GM23338 (cell line): ENCODE results near the gene AHI1. TPM values are rescaled to one million over a fixed set of nuclear protein-coding genes. Genes with fewer than 3 reads are reported as not detected.

Source experiments
- ATAC-seq: fragments of 200-7000 bp; cut with Tn5 transposase; 3 replicates; pipeline ENCODE4 v1.9.1; 2020
- DNase-seq: peaks from one replicate; pipeline ENCODE4 v3.0.0-alpha.2; 2015; ENCODE audit warnings: low spot score
- H2AFZ ChIP-seq: fragments of 200-600 bp; sonication (generic); 2 replicates; pipeline ENCODE4 v1.8.0; 2016; ENCODE audit warnings: antibody characterized with exemption, mild to moderate bottlenecking, moderate library complexity
- H3F3A ChIP-seq: fragments of 200-600 bp; sonication (generic); replicated peaks from 2 replicates; pipeline ENCODE4 v1.8.0; 2017; ENCODE audit warnings: antibody characterized with exemption, mixed run types, low read depth
- H3K27ac ChIP-seq: fragments of 200-600 bp; sonication (generic); 2 replicates; pipeline ENCODE4 v1.6.1; 2016; ENCODE audit warnings: low read depth
- H3K27me3 ChIP-seq: fragments of 200-600 bp; sonication (generic); 2 replicates; pipeline ENCODE4 v1.8.0; 2016; ENCODE audit warnings: mild to moderate bottlenecking, mixed run types, moderate library complexity; ENCODE audit not compliant: insufficient read depth
- H3K36me3 ChIP-seq: fragments of 200-600 bp; sonication (generic); 2 replicates; pipeline ENCODE4 v1.8.0; 2016; ENCODE audit warnings: mild to moderate bottlenecking; ENCODE audit not compliant: insufficient read depth
- H3K4me1 ChIP-seq: fragments of 200-600 bp; sonication (generic); 2 replicates; pipeline ENCODE4 v1.8.0; 2016; ENCODE audit warnings: mild to moderate bottlenecking, moderate library complexity; ENCODE audit not compliant: insufficient read depth
- H3K4me2 ChIP-seq: fragments of 200-600 bp; sonication (generic); 2 replicates; pipeline ENCODE4 v1.7.1; 2017; ENCODE audit warnings: mixed run types
- H3K4me3 ChIP-seq: fragments of 200-600 bp; sonication (generic); 2 replicates; pipeline ENCODE4 v1.6.1; 2016; ENCODE audit warnings: mixed run types
- H3K79me2 ChIP-seq: fragments of 200-600 bp; sonication (generic); replicated peaks from 2 replicates; pipeline ENCODE4 v1.8.0; 2017; ENCODE audit warnings: mild to moderate bottlenecking; ENCODE audit not compliant: insufficient read depth
- H3K9me2 ChIP-seq: fragments of 200-600 bp; sonication (generic); 2 replicates; pipeline ENCODE4 v1.8.0; 2017; ENCODE audit not compliant: insufficient read depth
- H4K20me1 ChIP-seq: fragments of 200-600 bp; sonication (generic); replicated peaks from 2 replicates; pipeline ENCODE4 v1.8.0; 2017; ENCODE audit warnings: mild to moderate bottlenecking; ENCODE audit not compliant: insufficient read depth
- H3K27ac Mint-ChIP-seq: 2 replicates; pipeline ENCODE4 v1.8.0; 2020; ENCODE audit warnings: inconsistent platforms, mild to moderate bottlenecking, moderate library complexity, mixed read lengths
- H3K27me3 Mint-ChIP-seq: 3 replicates; pipeline ENCODE4 v1.8.0; 2022; ENCODE audit warnings: low read depth, mild to moderate bottlenecking, moderate library complexity, mixed read lengths, inconsistent platforms; ENCODE audit not compliant: insufficient read depth, poor library complexity
- H3K36me3 Mint-ChIP-seq: 3 replicates; pipeline ENCODE4 v1.8.0; 2021; ENCODE audit warnings: low read depth, mild to moderate bottlenecking, inconsistent platforms, moderate library complexity, mixed read lengths
- H3K4me1 Mint-ChIP-seq: 3 replicates; pipeline ENCODE4 v1.8.0; 2020; ENCODE audit warnings: mild to moderate bottlenecking, inconsistent platforms, mixed read lengths
- H3K4me3 Mint-ChIP-seq: 3 replicates; pipeline ENCODE4 v1.8.0; 2021; ENCODE audit warnings: moderate library complexity, mild to moderate bottlenecking, inconsistent platforms, mixed read lengths
- H3K9me3 Mint-ChIP-seq: 3 replicates; pipeline ENCODE4 v1.8.0; 2020; ENCODE audit warnings: moderate library complexity, mild to moderate bottlenecking, inconsistent platforms, mixed read lengths
- EZH2 ChIP-seq: fragments of 200-600 bp; sonication (generic); IDR thresholded peaks from one replicate; pipeline ENCODE4 v1.8.0; 2017; ENCODE audit warnings: antibody characterized with exemption, mild to moderate bottlenecking, low read depth; ENCODE audit not compliant: unreplicated experiment
- NANOG ChIP-seq: IDR thresholded peaks from 2 replicates; pipeline ENCODE4 v1.6.1; 2016; ENCODE audit warnings: antibody characterized with exemption, borderline replicate concordance
- ZNF114 ChIP-seq: fragments of 250-450 bp; sonication (Bioruptor Pico); IDR thresholded peaks from 2 replicates; pipeline ENCODE4 v1.5.0; 2020; ENCODE audit warnings: mild to moderate bottlenecking, moderate library complexity
- polyA plus RNA-seq: library from polyadenylated mRNA; unstranded; fragments of >200 nt; fragmentation: Nextera tagmentation; extraction: Ambion mirVana; gene quantifications from 2 replicates; pipeline ENCODE4 v1.2.1, GENCODE V29; 2016
- total RNA-seq: library from RNA; depleted of rRNA; stranded (reverse); fragments of >200 nt; shearing (Covaris generic); gene quantifications from 2 replicates; pipeline ENCODE4 v1.2.3, GENCODE V29; 2014
- TF ChIP-seq, protein P1 (sequence below), 2 experiments: fragments of 200-600 bp in 1 of 2; sonication (generic) in 1 of 2; conservative IDR thresholded peaks; 2 replicates each; pipeline versions ENCODE4 v1.5.1 to v1.6.1; 2016 to 2017; ENCODE audit warnings: antibody characterized with exemption in 2 of 2, low read depth in 2 of 2, mild to moderate bottlenecking in 2 of 2, moderate library complexity in 1 of 2
- TF ChIP-seq, protein P2 (sequence below): IDR thresholded peaks from 2 replicates; pipeline ENCODE4 v1.6.1; 2016; ENCODE audit warnings: antibody characterized with exemption
- TF ChIP-seq, protein P3 (sequence below): IDR thresholded peaks from one replicate; pipeline ENCODE4 v1.6.1; 2018; ENCODE audit warnings: antibody characterized with exemption; ENCODE audit not compliant: unreplicated experiment

Gene AHI1
- total and polyA plus RNA-seq, 2 experiments from 2014 or later = 19.8 to 72.9 TPM

DNA sequence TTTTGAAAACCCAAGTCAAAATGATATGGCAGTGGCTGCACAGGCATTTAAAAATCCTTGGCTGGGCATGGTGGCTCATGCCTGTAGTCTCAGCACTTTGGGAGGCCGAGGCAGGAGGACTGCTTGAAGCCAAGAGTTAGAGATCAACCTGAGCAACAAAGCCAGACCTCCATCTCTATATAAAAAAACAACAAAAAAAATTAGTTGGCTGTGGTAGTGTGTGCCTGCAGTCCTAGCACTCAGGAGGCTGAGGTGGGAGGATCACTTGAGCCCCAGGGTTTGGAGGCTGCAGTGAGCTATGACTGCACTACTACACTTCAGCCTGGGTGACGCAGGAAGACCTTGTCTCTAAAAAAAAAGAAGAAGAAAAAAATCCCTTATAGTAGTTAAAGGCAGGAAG is 173.6 kb downstream of the AHI1 start (continued):
- TF ChIP-seq, protein P1, sequence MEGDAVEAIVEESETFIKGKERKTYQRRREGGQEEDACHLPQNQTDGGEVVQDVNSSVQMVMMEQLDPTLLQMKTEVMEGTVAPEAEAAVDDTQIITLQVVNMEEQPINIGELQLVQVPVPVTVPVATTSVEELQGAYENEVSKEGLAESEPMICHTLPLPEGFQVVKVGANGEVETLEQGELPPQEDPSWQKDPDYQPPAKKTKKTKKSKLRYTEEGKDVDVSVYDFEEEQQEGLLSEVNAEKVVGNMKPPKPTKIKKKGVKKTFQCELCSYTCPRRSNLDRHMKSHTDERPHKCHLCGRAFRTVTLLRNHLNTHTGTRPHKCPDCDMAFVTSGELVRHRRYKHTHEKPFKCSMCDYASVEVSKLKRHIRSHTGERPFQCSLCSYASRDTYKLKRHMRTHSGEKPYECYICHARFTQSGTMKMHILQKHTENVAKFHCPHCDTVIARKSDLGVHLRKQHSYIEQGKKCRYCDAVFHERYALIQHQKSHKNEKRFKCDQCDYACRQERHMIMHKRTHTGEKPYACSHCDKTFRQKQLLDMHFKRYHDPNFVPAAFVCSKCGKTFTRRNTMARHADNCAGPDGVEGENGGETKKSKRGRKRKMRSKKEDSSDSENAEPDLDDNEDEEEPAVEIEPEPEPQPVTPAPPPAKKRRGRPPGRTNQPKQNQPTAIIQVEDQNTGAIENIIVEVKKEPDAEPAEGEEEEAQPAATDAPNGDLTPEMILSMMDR (conservative IDR thresholded peaks at IDR 0.05; ENCODE audit: low read depth in 2 of 2) = no peak
- TF ChIP-seq ZNF114 (CRISPR knock-in tag) (no peak), EZH2 (no peak), NANOG (no peak)
- TF ChIP-seq, protein P2, sequence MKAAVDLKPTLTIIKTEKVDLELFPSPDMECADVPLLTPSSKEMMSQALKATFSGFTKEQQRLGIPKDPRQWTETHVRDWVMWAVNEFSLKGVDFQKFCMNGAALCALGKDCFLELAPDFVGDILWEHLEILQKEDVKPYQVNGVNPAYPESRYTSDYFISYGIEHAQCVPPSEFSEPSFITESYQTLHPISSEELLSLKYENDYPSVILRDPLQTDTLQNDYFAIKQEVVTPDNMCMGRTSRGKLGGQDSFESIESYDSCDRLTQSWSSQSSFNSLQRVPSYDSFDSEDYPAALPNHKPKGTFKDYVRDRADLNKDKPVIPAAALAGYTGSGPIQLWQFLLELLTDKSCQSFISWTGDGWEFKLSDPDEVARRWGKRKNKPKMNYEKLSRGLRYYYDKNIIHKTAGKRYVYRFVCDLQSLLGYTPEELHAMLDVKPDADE = no peak
- TF ChIP-seq, protein P3, sequence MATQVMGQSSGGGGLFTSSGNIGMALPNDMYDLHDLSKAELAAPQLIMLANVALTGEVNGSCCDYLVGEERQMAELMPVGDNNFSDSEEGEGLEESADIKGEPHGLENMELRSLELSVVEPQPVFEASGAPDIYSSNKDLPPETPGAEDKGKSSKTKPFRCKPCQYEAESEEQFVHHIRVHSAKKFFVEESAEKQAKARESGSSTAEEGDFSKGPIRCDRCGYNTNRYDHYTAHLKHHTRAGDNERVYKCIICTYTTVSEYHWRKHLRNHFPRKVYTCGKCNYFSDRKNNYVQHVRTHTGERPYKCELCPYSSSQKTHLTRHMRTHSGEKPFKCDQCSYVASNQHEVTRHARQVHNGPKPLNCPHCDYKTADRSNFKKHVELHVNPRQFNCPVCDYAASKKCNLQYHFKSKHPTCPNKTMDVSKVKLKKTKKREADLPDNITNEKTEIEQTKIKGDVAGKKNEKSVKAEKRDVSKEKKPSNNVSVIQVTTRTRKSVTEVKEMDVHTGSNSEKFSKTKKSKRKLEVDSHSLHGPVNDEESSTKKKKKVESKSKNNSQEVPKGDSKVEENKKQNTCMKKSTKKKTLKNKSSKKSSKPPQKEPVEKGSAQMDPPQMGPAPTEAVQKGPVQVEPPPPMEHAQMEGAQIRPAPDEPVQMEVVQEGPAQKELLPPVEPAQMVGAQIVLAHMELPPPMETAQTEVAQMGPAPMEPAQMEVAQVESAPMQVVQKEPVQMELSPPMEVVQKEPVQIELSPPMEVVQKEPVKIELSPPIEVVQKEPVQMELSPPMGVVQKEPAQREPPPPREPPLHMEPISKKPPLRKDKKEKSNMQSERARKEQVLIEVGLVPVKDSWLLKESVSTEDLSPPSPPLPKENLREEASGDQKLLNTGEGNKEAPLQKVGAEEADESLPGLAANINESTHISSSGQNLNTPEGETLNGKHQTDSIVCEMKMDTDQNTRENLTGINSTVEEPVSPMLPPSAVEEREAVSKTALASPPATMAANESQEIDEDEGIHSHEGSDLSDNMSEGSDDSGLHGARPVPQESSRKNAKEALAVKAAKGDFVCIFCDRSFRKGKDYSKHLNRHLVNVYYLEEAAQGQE = no peak

DNA sequence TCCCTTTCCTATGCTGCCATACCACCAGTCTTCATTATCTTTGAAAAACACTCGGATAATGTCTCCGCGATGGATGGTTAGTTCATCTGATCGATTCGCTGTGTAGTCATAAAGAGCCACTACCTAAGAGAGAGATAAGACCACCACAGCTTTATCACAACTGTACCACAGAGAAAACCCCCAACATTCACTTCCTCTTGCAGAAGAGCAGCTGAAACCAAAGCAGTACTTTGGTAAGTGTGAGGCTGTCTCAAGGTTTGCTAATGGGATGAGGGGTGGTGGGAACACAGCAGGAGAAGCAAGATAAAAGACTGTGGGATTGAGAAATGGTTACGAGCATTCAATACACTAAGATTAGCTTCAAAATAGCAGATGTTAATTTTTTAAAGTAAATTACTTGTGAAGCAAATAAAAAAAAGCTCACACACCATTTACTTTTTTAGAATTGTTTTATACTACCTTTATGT is 174.3 kb downstream of the AHI1 start:
- H3K27me3 Mint-ChIP-seq = no peaks in the 10 kb centered on the region
- Histone ChIP-seq H3K27ac (no peak overlapping the region), H4K20me1 (no peaks in the 10 kb centered on the region), H3K4me3 (no peak overlapping the region), H2AFZ (no peak overlapping the region), H3K79me2 (no peaks in the 10 kb centered on the region), H3F3A (no peaks in the 10 kb centered on the region), H3K9me2 (no peaks in the 10 kb centered on the region), H3K4me1 (peaks cover 8% of the 10 kb centered on the region; the same call in 1 of the 2 replicates), H3K27me3 (no peaks in the 10 kb centered on the region), H3K4me2 (0 out of 2 replicates have a peak overlapping the region, but pooled peaks have one; percentile 36), H3K36me3 (no peaks in the 10 kb centered on the region)
- DNase-seq (no peak), ATAC-seq (peak; percentile 78)
- no peaks in the 10 kb centered on the region for H3K36me3 Mint-ChIP-seq
- no peak overlapping the region for H3K4me3 Mint-ChIP-seq
- H3K4me1 Mint-ChIP-seq = peaks cover 14% of the 10 kb centered on the region; the same call in 2 of the 3 replicates
- TF ChIP-seq ZNF114 (CRISPR knock-in tag) = no peak
- no peaks in the 10 kb centered on the region for H3K9me3 Mint-ChIP-seq
- H3K27ac Mint-ChIP-seq = no peak overlapping the region
